ENCODE measurements around the gene KNTC1.

Gene KNTC1

DNA sequence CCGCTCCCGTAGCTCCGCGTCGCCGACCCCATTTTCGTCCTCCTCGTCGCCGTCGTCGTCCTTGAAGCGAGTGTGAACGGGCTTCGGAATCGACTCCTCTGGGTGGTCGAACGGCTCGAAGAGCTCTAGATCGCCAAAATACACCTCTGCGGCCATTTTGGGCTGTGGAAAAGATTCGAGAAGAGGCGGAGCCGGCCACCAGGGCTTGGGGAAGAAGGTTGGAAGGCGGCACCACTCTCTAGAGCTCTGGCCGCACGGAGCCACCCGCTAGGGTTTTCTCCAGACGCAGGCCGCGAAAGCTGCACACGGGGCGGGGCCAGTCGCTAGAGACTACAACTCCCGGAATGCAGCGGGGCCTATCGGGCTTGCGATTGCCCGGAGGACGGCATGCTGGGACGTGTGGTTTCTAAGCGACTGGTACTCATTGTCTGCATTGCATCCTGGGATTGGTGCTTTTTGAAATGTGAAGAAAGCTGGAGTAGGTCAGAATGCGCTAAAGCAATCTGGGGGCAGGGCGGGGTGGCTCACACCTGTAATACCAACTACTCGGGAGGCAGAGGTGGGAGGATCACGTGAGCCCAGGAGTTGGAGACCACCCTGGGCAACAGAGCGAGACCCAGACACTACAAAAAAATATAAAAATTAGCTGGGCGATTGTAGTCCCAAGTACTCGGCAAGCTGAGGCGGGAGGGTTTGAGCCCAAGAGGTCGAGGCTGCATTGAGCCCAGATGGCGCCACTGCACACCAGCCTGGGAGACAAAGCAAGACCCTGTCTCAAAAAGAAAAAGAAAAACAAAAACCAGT lies 26.2 kb upstream of the KNTC1 start, which contains the start of gene ZCCHC8:
ZCCHC8 (minus strand) TSS at position 248 of the 804 bp plus-strand sequence; CDS start at position 156, 92 bp downstream.
- no peak within 1 kb of the TSS for H3K4me3 ChIP-seq (IDR thresholded peaks at IDR 0.05; ENCODE audit: insufficient read depth, low read depth, low read length)
- no peaks in the 10 kb centered on the region for H3K36me3 ChIP-seq (ENCODE audit: insufficient read depth)
- peak within 1 kb of the TSS; percentile 99 for H3K27ac ChIP-seq
- H2AFZ ChIP-seq (ENCODE audit: low read depth), result peak within 1 kb of the TSS; percentile 57
- H3K4me1 ChIP-seq (ENCODE audit: low read depth, poor library complexity, severe bottlenecking), result peaks cover 22% of the 10 kb centered on the region
- peaks cover 43% of the 10 kb centered on the region for H3K79me2 ChIP-seq (ENCODE audit: insufficient read depth, low read depth)
- H4K20me1 ChIP-seq (ENCODE audit: insufficient read depth), result no peaks in the 10 kb centered on the region
- peak within 1 kb of the TSS; percentile 97 for H3K9ac ChIP-seq
- H3K4me2 ChIP-seq, result peak within 1 kb of the TSS; percentile 79
- TF ChIP-seq, protein P1, sequence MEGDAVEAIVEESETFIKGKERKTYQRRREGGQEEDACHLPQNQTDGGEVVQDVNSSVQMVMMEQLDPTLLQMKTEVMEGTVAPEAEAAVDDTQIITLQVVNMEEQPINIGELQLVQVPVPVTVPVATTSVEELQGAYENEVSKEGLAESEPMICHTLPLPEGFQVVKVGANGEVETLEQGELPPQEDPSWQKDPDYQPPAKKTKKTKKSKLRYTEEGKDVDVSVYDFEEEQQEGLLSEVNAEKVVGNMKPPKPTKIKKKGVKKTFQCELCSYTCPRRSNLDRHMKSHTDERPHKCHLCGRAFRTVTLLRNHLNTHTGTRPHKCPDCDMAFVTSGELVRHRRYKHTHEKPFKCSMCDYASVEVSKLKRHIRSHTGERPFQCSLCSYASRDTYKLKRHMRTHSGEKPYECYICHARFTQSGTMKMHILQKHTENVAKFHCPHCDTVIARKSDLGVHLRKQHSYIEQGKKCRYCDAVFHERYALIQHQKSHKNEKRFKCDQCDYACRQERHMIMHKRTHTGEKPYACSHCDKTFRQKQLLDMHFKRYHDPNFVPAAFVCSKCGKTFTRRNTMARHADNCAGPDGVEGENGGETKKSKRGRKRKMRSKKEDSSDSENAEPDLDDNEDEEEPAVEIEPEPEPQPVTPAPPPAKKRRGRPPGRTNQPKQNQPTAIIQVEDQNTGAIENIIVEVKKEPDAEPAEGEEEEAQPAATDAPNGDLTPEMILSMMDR (conservative IDR thresholded peaks at IDR 0.05; ENCODE audit: low read depth, low read length), result no peak
- no peaks in the 10 kb centered on the region for H3K27me3 ChIP-seq (ENCODE audit: insufficient read depth, low read depth)

DNA sequence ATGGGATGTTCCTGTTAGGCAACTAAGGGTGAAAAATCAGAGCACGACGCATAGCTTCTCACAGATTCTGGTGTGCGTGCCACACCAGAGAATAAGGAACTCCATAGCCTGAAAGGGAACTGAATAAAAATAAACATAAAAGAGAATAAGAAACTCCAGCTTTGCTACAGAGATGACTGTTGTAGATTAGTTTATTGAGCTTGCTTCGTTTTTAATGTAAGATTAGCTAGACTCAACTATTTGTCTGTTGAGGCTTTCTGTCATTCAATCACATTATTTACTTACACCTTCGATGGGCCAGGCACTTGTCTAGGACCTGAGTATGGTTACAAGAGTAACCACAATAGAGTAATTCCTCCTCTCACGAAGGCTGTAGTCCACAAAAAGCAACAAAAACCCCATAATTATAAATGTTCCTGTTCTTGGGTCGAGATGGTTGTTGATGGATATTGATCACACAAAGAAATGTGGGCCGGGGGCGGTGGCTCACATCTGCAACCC lies 25.5 kb upstream of the KNTC1 start:
- H3K79me2 ChIP-seq (ENCODE audit: insufficient read depth, low read depth), result peaks cover 36% of the 10 kb centered on the region
- H3K4me3 ChIP-seq (IDR thresholded peaks at IDR 0.05; ENCODE audit: insufficient read depth, low read depth, low read length), result no peak overlapping the region
- H3K4me2 ChIP-seq, result peak overlapping the region; percentile 16; the same call in 1 of the 2 replicates
- H3K9ac ChIP-seq, result no peak overlapping the region
- TF ChIP-seq, protein P1 (conservative IDR thresholded peaks at IDR 0.05; ENCODE audit: low read depth, low read length), result no peak
- no peaks in the 10 kb centered on the region for H3K36me3 ChIP-seq (ENCODE audit: insufficient read depth)
- H2AFZ ChIP-seq (ENCODE audit: low read depth), result no peak overlapping the region
- no peak overlapping the region; the same call in 1 of the 2 replicates for H3K27ac ChIP-seq
- no peaks in the 10 kb centered on the region for H3K27me3 ChIP-seq (ENCODE audit: insufficient read depth, low read depth)
- H4K20me1 ChIP-seq (ENCODE audit: insufficient read depth), result no peaks in the 10 kb centered on the region
- H3K4me1 ChIP-seq (ENCODE audit: low read depth, poor library complexity, severe bottlenecking), result peaks cover 22% of the 10 kb centered on the region

DNA sequence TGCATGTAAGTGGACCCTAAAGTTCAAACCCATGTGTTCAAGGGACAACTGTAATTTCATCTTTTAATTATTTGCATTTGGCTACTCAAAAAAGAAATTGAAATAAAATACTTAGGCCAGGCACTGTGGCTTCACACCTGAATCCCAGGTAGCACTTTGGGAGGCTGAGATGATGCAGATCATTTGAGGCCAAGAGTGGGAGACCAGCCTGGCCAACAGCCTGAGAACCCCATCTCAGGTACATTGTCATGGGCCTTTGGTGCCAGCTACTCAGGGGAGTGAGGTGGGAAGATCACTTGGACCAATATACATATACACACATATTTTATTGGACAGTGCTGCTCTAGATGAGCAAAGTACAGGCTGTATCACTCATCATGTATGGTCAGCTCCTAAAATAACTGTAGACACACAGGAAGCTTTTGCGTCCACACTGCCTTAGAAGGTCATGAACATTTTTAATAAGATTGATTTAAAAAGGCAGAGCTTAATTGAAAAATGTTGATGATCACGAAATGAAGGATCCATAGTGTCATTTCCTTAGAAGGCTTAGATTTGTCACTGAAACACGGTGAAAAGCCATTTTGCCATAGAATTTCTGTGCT lies 23.8 kb upstream of the KNTC1 start:
- TF ChIP-seq, protein P1 (conservative IDR thresholded peaks at IDR 0.05; ENCODE audit: low read depth, low read length), result no peak
- Histone ChIP-seq H4K20me1 (ENCODE audit: insufficient read depth) (no peaks in the 10 kb centered on the region), H3K9ac (no peak overlapping the region), H3K4me2 (no peak overlapping the region), H3K27me3 (ENCODE audit: insufficient read depth, low read depth) (no peaks in the 10 kb centered on the region), H3K27ac (no peak overlapping the region), H2AFZ (ENCODE audit: low read depth) (no peak overlapping the region), H3K79me2 (ENCODE audit: insufficient read depth, low read depth) (peaks cover 21% of the 10 kb centered on the region), H3K4me1 (ENCODE audit: low read depth, poor library complexity, severe bottlenecking) (peaks cover 10% of the 10 kb centered on the region), H3K36me3 (ENCODE audit: insufficient read depth) (peaks cover 4% of the 10 kb centered on the region; the same call in 1 of the 2 replicates), H3K4me3 (IDR thresholded peaks at IDR 0.05; ENCODE audit: insufficient read depth, low read depth, low read length) (no peak overlapping the region)

DNA sequence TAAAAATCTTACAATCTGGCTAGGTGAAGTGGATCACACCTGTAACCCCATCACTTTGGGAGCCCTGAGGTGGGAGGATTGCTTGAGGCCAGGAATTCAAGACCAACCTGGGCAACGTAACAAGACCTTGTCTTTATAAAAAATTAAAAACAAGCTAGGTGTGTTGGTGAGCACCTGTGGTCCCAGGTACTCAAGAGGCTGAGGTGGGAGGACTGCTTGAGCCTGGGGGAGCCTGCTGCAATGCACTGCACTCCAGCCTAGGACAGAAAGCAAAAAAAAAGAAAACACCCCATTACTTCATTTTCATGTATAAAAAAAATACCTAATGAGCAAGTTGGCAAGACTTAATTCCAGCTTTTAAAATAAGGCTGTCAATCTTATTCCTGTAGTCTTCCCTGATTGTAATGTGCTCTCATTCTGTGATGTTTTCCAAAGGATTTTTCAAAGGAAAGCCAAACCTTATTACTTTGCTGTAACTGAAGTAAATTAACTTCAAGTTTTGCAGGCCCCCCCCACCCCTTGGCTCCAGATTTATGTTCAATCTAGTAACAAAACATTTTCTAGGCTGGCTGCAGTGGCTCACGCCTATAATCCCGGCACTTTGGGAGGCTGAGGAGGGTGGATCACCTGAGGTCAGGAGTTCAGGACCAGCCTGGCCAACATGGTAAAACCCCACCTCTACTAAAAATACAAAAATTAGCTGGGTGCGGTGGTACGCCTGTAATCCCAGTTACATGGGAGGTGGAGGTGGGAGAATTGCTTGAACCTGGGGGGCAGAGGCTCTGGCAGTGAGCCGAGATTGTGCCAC lies 23.1 kb upstream of the KNTC1 start:
- no peak overlapping the region for H3K9ac ChIP-seq
- no peak overlapping the region for H3K4me3 ChIP-seq (IDR thresholded peaks at IDR 0.05; ENCODE audit: insufficient read depth, low read depth, low read length)
- H4K20me1 ChIP-seq (ENCODE audit: insufficient read depth), result no peaks in the 10 kb centered on the region
- H3K36me3 ChIP-seq (ENCODE audit: insufficient read depth), result peaks cover 5% of the 10 kb centered on the region; the same call in 1 of the 2 replicates
- TF ChIP-seq, protein P1 (conservative IDR thresholded peaks at IDR 0.05; ENCODE audit: low read depth, low read length), result no peak
- no peak overlapping the region for H3K27ac ChIP-seq
- H3K4me1 ChIP-seq (ENCODE audit: low read depth, poor library complexity, severe bottlenecking), result peaks cover 4% of the 10 kb centered on the region
- peaks cover 14% of the 10 kb centered on the region for H3K79me2 ChIP-seq (ENCODE audit: insufficient read depth, low read depth)
- H3K4me2 ChIP-seq, result no peak overlapping the region
- no peak overlapping the region for H2AFZ ChIP-seq (ENCODE audit: low read depth)
- H3K27me3 ChIP-seq (ENCODE audit: insufficient read depth, low read depth), result no peaks in the 10 kb centered on the region

Measured in KMS-11 (cell line).